Activated naive CD8-positive, alpha-beta T cell treated with anti-CD3 and anti-CD28 coated beads, Interleukin-2, amount 50 U/mL, for 24 hours (primary cell): ENCODE results near the gene SMURF1.

ENCODE experiments used
- ATAC-seq: fragments of 150-1000 bp; cut with Tn5 transposase; one replicate; pipeline ENCODE4 v1.10.0; 2021
- DNase-seq: peaks from one replicate; pipeline ENCODE4 v3.0.0; 2021
- H3K27ac Mint-ChIP-seq: one replicate; pipeline ENCODE4 v1.8.0; 2021; ENCODE audit warnings: mild to moderate bottlenecking, mixed read lengths
- H3K27me3 Mint-ChIP-seq: one replicate; pipeline ENCODE4 v1.8.0; 2021; ENCODE audit warnings: mixed read lengths
- H3K36me3 Mint-ChIP-seq: one replicate; pipeline ENCODE4 v1.8.0; 2021; ENCODE audit warnings: low read depth, mixed read lengths
- H3K4me1 Mint-ChIP-seq: one replicate; pipeline ENCODE4 v1.8.0; 2021; ENCODE audit warnings: mixed read lengths
- H3K4me3 Mint-ChIP-seq: one replicate; pipeline ENCODE4 v1.8.0; 2021; ENCODE audit warnings: mild to moderate bottlenecking, moderate library complexity, mixed read lengths
- H3K9me3 Mint-ChIP-seq: one replicate; pipeline ENCODE4 v1.8.0; 2021; ENCODE audit warnings: mixed read lengths

Gene SMURF1

DNA sequence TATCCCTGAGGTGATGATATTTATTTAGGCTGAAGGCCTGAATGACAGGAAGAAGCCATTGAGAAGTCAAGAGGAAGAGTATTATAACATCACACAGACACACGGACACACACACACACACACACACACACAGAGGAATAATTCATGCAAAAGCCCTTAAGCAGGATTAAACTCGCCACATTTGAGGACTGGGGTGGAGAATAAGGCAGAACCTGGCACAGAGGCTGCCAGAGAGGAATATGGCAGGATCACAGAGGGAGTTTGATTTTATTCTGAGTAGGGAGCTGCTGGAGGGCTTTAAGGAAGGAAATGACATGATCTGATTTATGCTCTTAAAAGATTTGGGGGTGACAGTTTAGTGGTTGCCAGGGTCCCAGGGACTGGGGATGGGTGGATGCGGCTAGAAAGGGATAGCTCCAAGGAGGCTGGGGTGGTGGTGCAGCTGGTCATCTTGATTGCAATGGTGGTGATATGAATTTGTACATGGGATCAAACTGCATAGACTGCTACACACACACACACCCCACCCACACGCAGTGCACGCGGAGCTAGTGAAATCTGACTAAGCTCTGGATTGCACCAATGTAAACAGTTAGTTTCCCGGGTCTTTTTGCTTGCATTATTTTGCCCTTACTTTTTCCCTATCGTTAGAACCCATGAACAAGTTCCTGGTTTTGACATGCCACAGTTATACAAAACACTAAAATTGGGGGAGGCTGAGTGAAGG lies 11.2 kb downstream of the SMURF1 start:
- Mint-ChIP-seq H3K27me3 (no peaks in the 10 kb centered on the region), H3K4me1 (peaks cover 39% of the 10 kb centered on the region), H3K36me3 (no peaks in the 10 kb centered on the region), H3K4me3 (no peak overlapping the region), H3K9me3 (no peaks in the 10 kb centered on the region), H3K27ac (no peak overlapping the region)
- no peak for ATAC-seq
- no peak for DNase-seq

DNA sequence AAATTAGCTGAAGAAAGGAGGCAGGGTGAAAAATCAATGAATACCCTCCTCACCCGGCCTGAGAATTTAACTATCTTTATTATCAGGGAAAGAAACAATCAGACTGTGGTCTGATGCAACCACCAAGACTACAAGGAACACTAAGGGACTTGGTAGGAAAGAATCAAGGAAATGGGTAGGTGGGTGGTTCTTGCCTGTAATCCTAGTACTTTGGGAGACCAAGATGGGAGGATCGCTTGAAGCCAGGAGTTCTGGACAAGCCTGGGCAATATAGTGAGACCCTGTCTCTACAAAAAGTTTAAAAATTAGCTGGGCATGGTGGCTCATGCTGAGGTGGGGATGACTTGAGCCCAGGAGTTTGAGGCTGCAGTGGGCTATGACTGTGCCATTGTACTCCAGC lies 12.6 kb downstream of the SMURF1 start:
- ATAC-seq (no peak), DNase-seq (no peak)
- Mint-ChIP-seq H3K27ac (no peak overlapping the region), H3K27me3 (no peaks in the 10 kb centered on the region), H3K4me1 (peaks cover 37% of the 10 kb centered on the region), H3K9me3 (no peaks in the 10 kb centered on the region), H3K36me3 (no peaks in the 10 kb centered on the region), H3K4me3 (no peak overlapping the region)

DNA sequence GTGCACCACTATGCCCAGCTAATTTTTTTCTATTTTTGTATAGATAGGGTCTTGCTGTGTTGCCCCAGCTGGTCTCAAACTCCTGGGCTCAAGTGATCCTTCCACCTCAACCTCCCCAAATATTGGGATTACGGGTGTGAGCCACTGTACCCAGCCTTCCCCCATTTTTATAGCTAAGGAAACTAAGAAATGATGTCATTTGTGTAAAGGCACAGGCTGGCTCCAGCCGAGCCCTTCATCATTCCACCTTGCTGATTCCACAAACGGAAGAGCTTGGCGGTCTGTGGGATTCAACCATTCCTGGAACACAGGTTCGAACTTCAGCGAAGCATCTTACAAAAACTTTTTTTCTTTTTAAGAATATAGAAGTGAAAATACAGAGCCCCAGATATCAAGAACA lies 14.4 kb downstream of the SMURF1 start:
- Mint-ChIP-seq H3K4me3 (no peak overlapping the region), H3K27me3 (no peaks in the 10 kb centered on the region), H3K4me1 (peaks cover 32% of the 10 kb centered on the region), H3K27ac (no peak overlapping the region), H3K9me3 (no peaks in the 10 kb centered on the region), H3K36me3 (no peaks in the 10 kb centered on the region)
- DNase-seq (no peak), ATAC-seq (no peak)

- H3K9me3 Mint-ChIP-seq, result no peaks in the 10 kb centered on the region
- H3K27ac Mint-ChIP-seq, result no peak overlapping the region
- peaks cover 34% of the 10 kb centered on the region for H3K4me1 Mint-ChIP-seq
- no peaks in the 10 kb centered on the region for H3K27me3 Mint-ChIP-seq
- no peaks in the 10 kb centered on the region for H3K36me3 Mint-ChIP-seq
- ATAC-seq, result no peak
- no peak overlapping the region for H3K4me3 Mint-ChIP-seq
- no peak for DNase-seq
These were observed 14.9 kb downstream of the SMURF1 start for GRCh38 chr7:99129001-99129400.

DNA sequence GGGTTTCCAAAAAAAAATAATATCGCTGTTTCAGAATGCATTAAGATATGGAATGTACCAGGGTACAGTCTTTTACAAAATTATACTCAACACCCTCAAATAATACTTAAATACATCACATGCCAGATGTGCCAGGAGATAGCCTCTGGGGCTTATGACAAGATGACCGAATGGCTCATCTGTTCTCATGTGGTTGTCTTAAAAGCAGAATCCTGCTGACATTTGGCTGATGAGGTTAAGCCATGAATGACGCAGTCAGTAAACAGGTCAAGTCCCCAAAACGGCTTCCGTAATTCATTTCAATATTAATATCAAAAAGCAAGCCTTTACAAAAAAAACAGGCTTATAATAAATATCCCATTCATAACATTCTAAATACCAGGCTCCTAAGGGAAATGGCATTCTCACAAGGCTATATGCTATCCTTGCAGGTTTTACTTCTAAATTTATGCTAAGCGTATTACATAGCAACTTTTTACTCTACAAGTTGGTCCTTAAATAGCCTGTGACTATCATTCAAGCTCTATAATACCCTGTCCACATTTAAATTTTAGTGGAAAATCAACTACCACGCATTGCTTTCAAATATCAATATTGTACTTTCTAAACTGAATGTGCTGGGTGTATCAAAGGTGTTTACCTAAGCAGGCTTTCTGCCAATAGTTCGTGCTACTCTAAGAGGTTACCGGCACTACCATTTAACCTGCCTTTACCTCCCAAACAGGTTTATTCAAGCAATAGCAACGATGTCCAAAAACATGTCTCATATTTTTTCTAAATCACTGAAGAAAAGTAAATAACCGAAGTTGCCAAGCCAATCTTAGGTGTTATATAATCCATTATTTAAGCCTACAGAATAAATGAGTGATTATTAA lies 15.6 kb downstream of the SMURF1 start:
- Mint-ChIP-seq H3K27ac (no peak overlapping the region), H3K9me3 (no peaks in the 10 kb centered on the region), H3K4me3 (no peak overlapping the region), H3K36me3 (no peaks in the 10 kb centered on the region), H3K27me3 (no peaks in the 10 kb centered on the region), H3K4me1 (peaks cover 34% of the 10 kb centered on the region)
- ATAC-seq (no peak), DNase-seq (no peak)

- Mint-ChIP-seq H3K36me3 (peaks cover 2% of the 10 kb centered on the region), H3K27ac (no peak overlapping the region), H3K4me1 (peaks cover 29% of the 10 kb centered on the region), H3K27me3 (no peaks in the 10 kb centered on the region), H3K9me3 (no peaks in the 10 kb centered on the region), H3K4me3 (no peak overlapping the region)
- no peak for ATAC-seq
- no peak for DNase-seq
These were observed 16.3 kb downstream of the SMURF1 start for GRCh38 chr7:99127636-99128035.

DNA sequence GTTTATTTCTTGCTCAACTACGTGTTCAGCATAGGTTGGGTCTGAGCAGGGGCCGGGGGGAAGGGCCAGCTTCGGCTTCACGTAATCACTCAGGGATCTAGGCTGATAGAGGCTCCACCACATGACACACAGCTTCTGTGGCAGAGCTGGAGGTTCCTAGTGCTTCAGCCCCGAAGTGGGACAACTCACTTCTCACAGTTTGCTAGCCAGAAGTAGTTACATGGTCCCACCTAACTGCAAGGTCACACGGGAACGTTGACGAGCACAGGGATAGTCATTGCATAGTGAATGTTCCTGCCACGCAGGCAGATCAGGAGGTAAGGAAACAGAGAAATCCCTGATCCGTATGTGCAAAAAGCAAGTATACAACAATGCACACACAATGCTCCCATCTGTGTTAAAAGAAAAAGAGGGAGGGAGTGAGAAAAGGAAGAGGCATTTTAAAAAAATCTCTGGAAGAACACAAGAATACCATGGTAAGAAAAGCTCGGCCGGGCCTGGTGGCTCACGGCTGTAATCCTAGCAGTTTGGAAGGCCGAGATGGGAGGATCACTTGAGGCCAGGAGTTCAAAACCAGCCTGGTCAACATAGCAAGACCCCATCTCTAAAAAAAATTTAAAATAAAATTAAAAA lies 16.9 kb downstream of the SMURF1 start:
- Mint-ChIP-seq H3K36me3 (peaks cover 2% of the 10 kb centered on the region), H3K27me3 (no peaks in the 10 kb centered on the region), H3K9me3 (no peaks in the 10 kb centered on the region), H3K4me3 (no peak overlapping the region), H3K4me1 (peaks cover 24% of the 10 kb centered on the region), H3K27ac (no peak overlapping the region)
- DNase-seq, result no peak
- ATAC-seq, result no peak

- Mint-ChIP-seq H3K27ac (no peak overlapping the region), H3K36me3 (peaks cover 2% of the 10 kb centered on the region), H3K9me3 (no peaks in the 10 kb centered on the region), H3K27me3 (no peaks in the 10 kb centered on the region), H3K4me3 (no peak overlapping the region), H3K4me1 (peaks cover 30% of the 10 kb centered on the region)
- ATAC-seq, result no peak
- DNase-seq, result no peak
These were observed 18.4 kb downstream of the SMURF1 start for GRCh38 chr7:99125505-99125865.

DNA sequence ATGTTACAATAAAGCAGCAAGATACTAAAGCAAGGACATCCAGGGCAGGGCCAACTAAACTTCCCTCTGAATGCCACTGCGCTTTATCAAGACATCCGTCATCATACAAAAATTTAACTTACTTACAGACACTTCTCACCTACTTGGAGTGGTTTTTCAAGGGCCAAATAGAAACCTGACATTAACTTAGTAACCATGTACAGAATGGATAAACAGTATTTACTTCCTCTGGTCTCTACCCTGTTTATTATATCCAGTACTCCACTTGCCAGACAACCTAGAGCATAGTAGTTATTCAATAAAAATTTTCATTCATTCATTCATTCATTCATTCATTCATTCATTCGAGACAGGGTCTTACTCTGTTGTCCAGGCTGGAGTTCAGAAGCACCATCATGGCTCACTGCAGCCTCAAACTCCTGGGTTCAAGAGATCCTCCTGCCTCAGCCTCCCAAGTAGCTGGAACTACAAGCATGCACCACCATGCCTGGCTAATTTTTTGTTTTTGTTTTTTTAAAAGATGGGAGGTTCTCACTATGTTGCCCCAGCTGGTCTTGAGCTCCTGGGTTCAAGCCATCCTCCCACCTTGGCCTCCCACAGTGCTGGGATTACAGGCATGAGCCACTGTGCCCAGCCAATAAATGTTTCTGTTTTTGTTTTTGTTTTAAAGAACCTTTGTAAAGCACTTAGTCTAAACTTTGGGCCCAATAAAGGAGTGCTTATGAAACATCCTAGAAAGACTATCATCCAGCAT lies 19.0 kb downstream of the SMURF1 start:
- peaks cover 30% of the 10 kb centered on the region for H3K4me1 Mint-ChIP-seq

GRCh38 chr7:99124236-99124635 lies 19.7 kb downstream of the SMURF1 start:
- Mint-ChIP-seq H3K36me3 (peaks cover 11% of the 10 kb centered on the region), H3K4me3 (no peak overlapping the region), H3K4me1 (peaks cover 30% of the 10 kb centered on the region), H3K27me3 (no peaks in the 10 kb centered on the region), H3K27ac (no peak overlapping the region), H3K9me3 (peaks cover 6% of the 10 kb centered on the region)
- no peak for DNase-seq
- no peak for ATAC-seq

More for the DNA sequence above, 19.0 kb downstream of the SMURF1 start:
- no peak overlapping the region for H3K4me3 Mint-ChIP-seq
- H3K27ac Mint-ChIP-seq, result no peak overlapping the region
- peaks cover 6% of the 10 kb centered on the region for H3K36me3 Mint-ChIP-seq
- H3K9me3 Mint-ChIP-seq, result peaks cover 4% of the 10 kb centered on the region
- ATAC-seq, result no peak
- no peaks in the 10 kb centered on the region for H3K27me3 Mint-ChIP-seq
- DNase-seq, result no peak

DNA sequence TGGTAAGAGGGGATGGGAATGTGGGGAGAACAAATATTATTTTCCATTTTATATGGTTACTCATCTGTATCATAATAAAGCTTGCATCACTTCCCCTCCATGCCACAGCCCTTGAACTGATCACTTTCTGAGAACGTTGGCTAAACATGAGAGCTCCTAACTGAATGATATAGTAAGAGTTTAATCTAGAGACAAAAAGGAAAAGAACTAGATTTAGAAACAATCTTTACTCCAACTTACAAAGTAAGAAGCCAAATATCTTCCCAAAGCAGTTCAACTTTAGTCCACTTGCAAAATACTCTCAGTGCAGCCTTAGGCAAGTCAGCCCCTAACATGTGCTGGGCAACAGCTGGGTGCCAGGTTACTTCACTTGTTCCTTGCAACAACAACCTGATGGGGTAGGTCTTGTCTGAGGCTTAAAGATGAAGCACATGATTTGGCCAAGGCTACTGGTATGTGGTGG lies 20.3 kb downstream of the SMURF1 start:
- ATAC-seq, result no peak
- peaks cover 11% of the 10 kb centered on the region for H3K36me3 Mint-ChIP-seq

GRCh38 chr7:99122762-99123161 lies 21.1 kb downstream of the SMURF1 start:
- ATAC-seq (no peak), DNase-seq (no peak)
- peaks cover 37% of the 10 kb centered on the region for H3K4me1 Mint-ChIP-seq
- peaks cover 6% of the 10 kb centered on the region for H3K9me3 Mint-ChIP-seq
- H3K27ac Mint-ChIP-seq, result no peak overlapping the region
- peaks cover 13% of the 10 kb centered on the region for H3K36me3 Mint-ChIP-seq
- H3K4me3 Mint-ChIP-seq, result no peak overlapping the region
- H3K27me3 Mint-ChIP-seq, result no peaks in the 10 kb centered on the region

More for the DNA sequence above, 20.3 kb downstream of the SMURF1 start:
- H3K27me3 Mint-ChIP-seq, result no peaks in the 10 kb centered on the region
- H3K4me3 Mint-ChIP-seq, result no peak overlapping the region
- H3K9me3 Mint-ChIP-seq, result peaks cover 6% of the 10 kb centered on the region
- H3K4me1 Mint-ChIP-seq, result peaks cover 32% of the 10 kb centered on the region
- no peak for DNase-seq
- peak overlapping the region; percentile 27 for H3K27ac Mint-ChIP-seq

DNA sequence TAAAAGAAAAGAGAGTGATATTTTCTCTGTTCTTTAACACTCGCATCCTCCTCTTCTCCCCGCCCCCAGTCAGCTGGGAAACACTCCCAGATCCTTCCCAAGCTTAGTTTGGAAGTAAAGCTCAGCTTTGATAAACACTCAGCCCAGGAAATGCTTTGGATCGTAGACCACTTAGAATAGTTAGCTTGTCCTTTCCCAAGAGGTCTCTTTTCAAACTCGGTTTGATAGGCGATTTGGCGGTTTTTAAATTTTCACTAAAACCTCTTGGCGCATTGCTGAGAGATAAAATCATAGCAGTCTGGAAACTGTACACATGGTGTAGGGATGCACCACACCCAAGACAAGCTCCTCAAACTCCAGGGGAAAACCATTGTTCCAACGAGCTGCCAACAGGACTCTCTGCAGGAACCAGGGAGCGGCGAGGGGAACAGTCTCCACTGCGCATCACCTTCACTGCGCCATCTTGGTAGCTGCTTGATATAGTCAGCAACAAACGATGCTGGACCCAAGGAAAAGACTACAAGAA lies 22.3 kb downstream of the SMURF1 start:
- Mint-ChIP-seq H3K27ac (no peak overlapping the region), H3K9me3 (peaks cover 11% of the 10 kb centered on the region), H3K27me3 (no peaks in the 10 kb centered on the region), H3K4me1 (peaks cover 32% of the 10 kb centered on the region), H3K36me3 (peaks cover 15% of the 10 kb centered on the region), H3K4me3 (no peak overlapping the region)
- ATAC-seq (no peak), DNase-seq (no peak)

DNA sequence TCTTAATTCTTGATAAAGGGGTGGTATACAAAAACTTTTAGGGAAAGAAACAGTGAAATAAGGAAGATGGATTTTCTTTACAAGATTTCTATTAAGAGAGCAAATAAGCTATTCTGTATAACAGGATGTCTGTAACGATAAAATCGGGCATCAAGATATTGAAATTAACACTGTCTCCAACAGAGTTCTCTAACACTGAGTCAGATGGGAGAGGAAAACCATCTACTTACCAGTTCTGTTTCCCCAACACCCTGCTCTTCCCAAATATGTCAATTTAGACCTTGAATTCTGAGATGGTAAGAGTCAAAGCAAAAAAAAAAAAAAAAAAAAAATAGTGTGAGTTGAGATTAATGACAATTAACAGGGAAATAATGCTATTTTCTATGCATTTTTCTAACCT lies 23.0 kb downstream of the SMURF1 start:
- peaks cover 17% of the 10 kb centered on the region for H3K36me3 Mint-ChIP-seq
- no peaks in the 10 kb centered on the region for H3K27me3 Mint-ChIP-seq
- DNase-seq, result no peak
- peaks cover 35% of the 10 kb centered on the region for H3K4me1 Mint-ChIP-seq
- H3K27ac Mint-ChIP-seq, result no peak overlapping the region
- H3K4me3 Mint-ChIP-seq, result no peak overlapping the region
- peaks cover 17% of the 10 kb centered on the region for H3K9me3 Mint-ChIP-seq
- ATAC-seq, result no peak
